Stimulated activated CD4-positive, alpha-beta T cell treated with anti-CD3 and anti-CD28 coated beads, Interleukin-12 subunit alpha, Interleukin-12 subunit beta, amount 100 ng/mL, for 48 hours (primary cell): ENCODE measurements around the gene SORCS2.

Experiments
- DNase-seq, 3 donors: peaks; one replicate each; pipeline ENCODE4 v3.0.0-alpha.2; 2020; ENCODE audit warnings: low read depth in 2 of 3, low spot score in 1 of 3

SORCS2 gene

GRCh38 chr4:7498446-7499200 is 306.3 kb downstream of the SORCS2 start:
- no peak for DNase-seq

GRCh38 chr4:7499661-7500060 is 307.3 kb downstream of the SORCS2 start:
- no peak for DNase-seq

- DNase-seq: no peak
Observed at GRCh38 chr4:7500404-7500803, 308.1 kb downstream of the SORCS2 start.

GRCh38 chr4:7501314-7501713 is 309.0 kb downstream of the SORCS2 start:
- no peak for DNase-seq

GRCh38 chr4:7501873-7502272 is 309.5 kb downstream of the SORCS2 start:
- DNase-seq: no peak

- no peak for DNase-seq
Observed at GRCh38 chr4:7503559-7504249, 311.4 kb downstream of the SORCS2 start.

GRCh38 chr4:7505116-7505900 is 313.0 kb downstream of the SORCS2 start:
- no peak for DNase-seq

- no peak for DNase-seq
Observed at GRCh38 chr4:7506119-7506518, 313.8 kb downstream of the SORCS2 start.

- DNase-seq: no peak
Observed at GRCh38 chr4:7506572-7506971, 314.2 kb downstream of the SORCS2 start.

- DNase-seq: no peak
Observed at GRCh38 chr4:7507381-7507780, 315.0 kb downstream of the SORCS2 start.

GRCh38 chr4:7510066-7510465 is 317.7 kb downstream of the SORCS2 start:
- DNase-seq: no peak

- no peak for DNase-seq
Observed at GRCh38 chr4:7510538-7510937, 318.2 kb downstream of the SORCS2 start.

GRCh38 chr4:7511525-7511924 is 319.2 kb downstream of the SORCS2 start:
- DNase-seq: no peak

- DNase-seq: no peak
Observed at GRCh38 chr4:7512428-7512827, 320.1 kb downstream of the SORCS2 start.

- no peak for DNase-seq
Observed at GRCh38 chr4:7512946-7513345, 320.6 kb downstream of the SORCS2 start.

GRCh38 chr4:7513671-7514070 is 321.3 kb downstream of the SORCS2 start:
- DNase-seq: no peak

- no peak for DNase-seq
Observed at GRCh38 chr4:7514281-7514680, 321.9 kb downstream of the SORCS2 start.

GRCh38 chr4:7514789-7515188 is 322.5 kb downstream of the SORCS2 start:
- no peak for DNase-seq

GRCh38 chr4:7515390-7515902 is 323.1 kb downstream of the SORCS2 start:
- DNase-seq: no peak

GRCh38 chr4:7516096-7516772 is 323.9 kb downstream of the SORCS2 start:
- DNase-seq: no peak

GRCh38 chr4:7516773-7517144 is 324.4 kb downstream of the SORCS2 start:
- DNase-seq: no peak
